ENCODE results near the gene WDR12.
"Not testable (repeated sequence)": the region's sequence is repeated elsewhere in the genome, so short reads cannot be mapped to it uniquely, and the experiment has no call there.

Gene WDR12

DNA sequence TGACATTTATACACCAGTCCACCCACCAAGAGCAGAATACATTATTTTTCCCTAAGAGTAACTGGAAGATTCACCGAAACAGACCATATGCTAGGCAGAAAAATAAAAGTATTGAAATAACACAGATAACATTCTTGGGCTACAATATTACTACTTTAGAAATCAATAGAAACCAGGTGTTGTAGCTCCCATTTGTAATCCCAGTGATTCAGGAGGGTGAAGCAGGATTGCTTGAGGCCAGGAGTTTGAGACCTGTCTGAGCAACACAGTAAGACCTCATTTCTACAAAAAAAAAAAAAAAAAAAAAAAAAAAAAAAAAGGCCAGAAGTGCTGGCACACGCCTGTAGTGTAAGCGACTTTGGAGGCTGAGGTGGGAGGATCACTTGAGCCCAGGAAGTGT is 49.5 kb downstream of the WDR12 start:
- Mint-ChIP-seq H3K27me3 (no peaks in the 10 kb centered on the region), H3K36me3 (ENCODE audit: low read depth) (no peaks in the 10 kb centered on the region), H3K4me1 (ENCODE audit: low read depth) (no peaks in the 10 kb centered on the region), H3K9me3 (no peaks in the 10 kb centered on the region), H3K27ac (no peak overlapping the region), H3K4me3 (no peak overlapping the region)
- DNase-seq = no peak

DNA sequence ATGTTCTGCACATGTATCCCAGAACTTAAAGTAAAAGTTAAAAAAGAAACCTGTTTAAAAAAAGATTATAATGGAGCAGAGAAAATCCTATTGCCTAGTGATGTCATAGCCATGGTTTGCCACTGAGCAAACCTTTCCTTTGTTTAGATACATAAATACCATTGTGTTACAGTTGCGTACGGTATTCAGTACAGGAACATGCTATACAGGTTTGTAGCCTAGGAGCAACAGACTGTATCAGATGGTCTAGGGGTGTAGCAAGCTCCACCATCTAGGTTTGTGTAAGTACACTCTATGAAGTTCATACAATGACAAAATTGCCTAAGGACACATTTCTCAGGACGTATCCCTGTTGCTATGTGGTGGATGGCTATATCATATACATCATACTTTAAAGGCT is 52.9 kb downstream of the WDR12 start:
- Mint-ChIP-seq H3K36me3 (ENCODE audit: low read depth) (no peaks in the 10 kb centered on the region), H3K27ac (no peak overlapping the region), H3K4me3 (no peak overlapping the region), H3K9me3 (no peaks in the 10 kb centered on the region), H3K27me3 (no peaks in the 10 kb centered on the region), H3K4me1 (ENCODE audit: low read depth) (no peaks in the 10 kb centered on the region)
- DNase-seq = no peak

DNA sequence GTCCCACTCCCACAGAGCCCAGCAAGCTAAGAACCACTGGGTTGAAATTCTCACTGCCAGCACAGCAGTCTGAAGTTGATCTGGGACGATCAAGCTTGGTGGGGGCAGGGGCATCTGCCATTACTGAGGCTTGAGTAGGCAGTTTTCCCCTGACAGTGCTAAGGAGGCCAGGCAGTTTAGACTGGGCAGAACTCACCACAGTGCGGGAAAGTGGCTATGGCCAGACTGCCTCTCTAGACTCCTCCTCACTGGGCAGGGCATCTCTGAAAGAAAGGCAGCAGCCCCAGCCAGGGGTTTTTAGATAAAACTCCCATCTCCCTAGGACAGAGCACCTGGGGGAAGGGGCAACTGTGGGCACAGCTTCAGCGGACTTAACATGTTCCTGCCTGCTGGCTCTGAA is 62.1 kb downstream of the WDR12 start:
- H3K9me3 Mint-ChIP-seq; DNase-seq; H3K36me3 Mint-ChIP-seq (ENCODE audit: low read depth); H3K27ac Mint-ChIP-seq; H3K4me1 Mint-ChIP-seq (ENCODE audit: low read depth); H3K4me3 Mint-ChIP-seq; H3K27me3 Mint-ChIP-seq: not testable (repeated sequence)

DNA sequence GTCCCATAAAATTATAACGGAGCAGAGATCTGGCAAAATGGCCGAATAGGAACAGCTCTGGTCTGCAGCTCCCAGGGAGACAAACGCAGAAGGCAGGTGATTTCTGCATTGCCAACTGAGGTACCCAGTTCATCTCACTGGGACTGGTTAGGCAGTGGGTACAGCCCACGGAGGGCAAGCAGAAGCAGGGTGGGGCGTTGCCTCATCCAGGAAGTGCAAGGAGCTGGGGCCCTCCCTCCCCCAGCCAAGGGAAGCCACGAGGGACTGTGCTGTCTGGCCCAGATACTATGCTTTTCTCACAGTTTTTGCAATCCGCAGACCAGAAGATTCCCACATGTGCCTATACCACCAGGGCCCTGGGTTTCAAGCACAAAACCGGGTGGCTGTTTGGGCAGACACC is 62.7 kb downstream of the WDR12 start:
- peaks cover 6% of the 10 kb centered on the region for H3K4me1 Mint-ChIP-seq (ENCODE audit: low read depth)
- no peak for DNase-seq
- H3K27me3 Mint-ChIP-seq = no peaks in the 10 kb centered on the region
- peaks cover 2% of the 10 kb centered on the region for H3K9me3 Mint-ChIP-seq
- no peaks in the 10 kb centered on the region for H3K36me3 Mint-ChIP-seq (ENCODE audit: low read depth)
- no peak overlapping the region for H3K27ac Mint-ChIP-seq
- no peak overlapping the region for H3K4me3 Mint-ChIP-seq

GRCh38 chr2:202847693-202848524 is 63.6 kb downstream of the WDR12 start:
- Mint-ChIP-seq H3K4me3 (no peak overlapping the region), H3K4me1 (ENCODE audit: low read depth) (peaks cover 6% of the 10 kb centered on the region), H3K27me3 (no peaks in the 10 kb centered on the region), H3K36me3 (ENCODE audit: low read depth) (peaks cover 5% of the 10 kb centered on the region), H3K9me3 (peaks cover 5% of the 10 kb centered on the region), H3K27ac (no peak overlapping the region)
- no peak for DNase-seq

GRCh38 chr2:202844656-202845055 is 66.8 kb downstream of the WDR12 start:
- no peak overlapping the region for H3K4me3 Mint-ChIP-seq
- H3K36me3 Mint-ChIP-seq (ENCODE audit: low read depth) = peaks cover 5% of the 10 kb centered on the region
- peaks cover 11% of the 10 kb centered on the region for H3K9me3 Mint-ChIP-seq
- no peaks in the 10 kb centered on the region for H3K27me3 Mint-ChIP-seq
- H3K4me1 Mint-ChIP-seq (ENCODE audit: low read depth) = peaks cover 6% of the 10 kb centered on the region
- no peak for DNase-seq
- no peak overlapping the region for H3K27ac Mint-ChIP-seq

- H3K4me3 Mint-ChIP-seq = no peak overlapping the region
- peaks cover 9% of the 10 kb centered on the region for H3K9me3 Mint-ChIP-seq
- DNase-seq = no peak
- no peaks in the 10 kb centered on the region for H3K4me1 Mint-ChIP-seq (ENCODE audit: low read depth)
- peaks cover 5% of the 10 kb centered on the region for H3K36me3 Mint-ChIP-seq (ENCODE audit: low read depth)
- H3K27me3 Mint-ChIP-seq = no peaks in the 10 kb centered on the region
- H3K27ac Mint-ChIP-seq = no peak overlapping the region
These were observed 68.8 kb downstream of the WDR12 start for GRCh38 chr2:202842690-202843089.

GRCh38 chr2:202841090-202841867 is 70.2 kb downstream of the WDR12 start:
- no peak overlapping the region for H3K27ac Mint-ChIP-seq
- no peak overlapping the region for H3K4me3 Mint-ChIP-seq
- H3K27me3 Mint-ChIP-seq = no peaks in the 10 kb centered on the region
- no peaks in the 10 kb centered on the region for H3K4me1 Mint-ChIP-seq (ENCODE audit: low read depth)
- peaks cover 9% of the 10 kb centered on the region for H3K9me3 Mint-ChIP-seq
- no peak for DNase-seq
- peaks cover 5% of the 10 kb centered on the region for H3K36me3 Mint-ChIP-seq (ENCODE audit: low read depth)

GRCh38 chr2:202831242-202832220 is 79.9 kb downstream of the WDR12 start:
- Mint-ChIP-seq H3K36me3 (ENCODE audit: low read depth) (no peaks in the 10 kb centered on the region), H3K27ac (no peak overlapping the region), H3K4me1 (ENCODE audit: low read depth) (peaks cover 10% of the 10 kb centered on the region), H3K4me3 (no peak overlapping the region), H3K27me3 (no peaks in the 10 kb centered on the region), H3K9me3 (no peaks in the 10 kb centered on the region)
- no peak for DNase-seq

- H3K4me3 Mint-ChIP-seq = no peak overlapping the region
- DNase-seq = no peak
These were observed 86.6 kb downstream of the WDR12 start for GRCh38 chr2:202824901-202825300.

More at GRCh38 chr2:202824901-202825300, 86.6 kb downstream of the WDR12 start:
- Mint-ChIP-seq H3K9me3 (no peaks in the 10 kb centered on the region), H3K27me3 (no peaks in the 10 kb centered on the region), H3K27ac (no peak overlapping the region), H3K4me1 (ENCODE audit: low read depth) (no peaks in the 10 kb centered on the region), H3K36me3 (ENCODE audit: low read depth) (no peaks in the 10 kb centered on the region)
